Lower lobe of right lung (tissue), 2 donors: ENCODE data around the gene PMF1. TPM values are rescaled to one million over a fixed set of nuclear protein-coding genes. Genes with fewer than 3 reads are reported as not detected.
A peak's percentile ranks its signal among the peaks of the same experiment; 100 is the strongest.

Source experiments
- ATAC-seq, 2 donors: fragments of 200-7000 bp; cut with Tn5 transposase; one replicate each; pipeline ENCODE4 v1.9.1; 2020 to 2022; ENCODE audit warnings: mild to moderate bottlenecking in 2 of 2, moderate library complexity in 2 of 2
- DNase-seq: peaks from one replicate; pipeline ENCODE4 v3.0.0-alpha.2; 2020
- H3K27ac ChIP-seq: fragments of 200-600 bp; one replicate; pipeline ENCODE4 v1.8.0; 2022
- H3K27me3 ChIP-seq: fragments of 200-600 bp; one replicate; pipeline ENCODE4 v1.8.0; 2022; ENCODE audit warnings: low read depth
- H3K36me3 ChIP-seq: fragments of 200-600 bp; one replicate; pipeline ENCODE4 v1.8.0; 2022; ENCODE audit warnings: mild to moderate bottlenecking
- H3K4me1 ChIP-seq: fragments of 200-600 bp; one replicate; pipeline ENCODE4 v1.8.0; 2022
- H3K4me3 ChIP-seq: fragments of 200-600 bp; one replicate; pipeline ENCODE4 v1.8.0; 2022; ENCODE audit warnings: mild to moderate bottlenecking
- H3K9me3 ChIP-seq: fragments of 200-600 bp; one replicate; pipeline ENCODE4 v1.8.0; 2022
- CTCF ChIP-seq: fragments of 200-600 bp; IDR thresholded peaks from one replicate; pipeline ENCODE4 v1.8.0; 2022; ENCODE audit warnings: antibody characterized with exemption, mild to moderate bottlenecking
- intact Hi-C: fragments of 100-400 bp; cut with DNase I; formaldehyde crosslinking; loops from one replicate; pipeline ENCODE4 v1.11.0; 2022
- total RNA-seq: library from RNA; stranded (reverse); fragmentation: NEBNext Ultra II Directional; extraction: Animal tissue kit (Norgen Biotek cat#: 25700); gene quantifications from one replicate; pipeline ENCODE4 v1.2.1, GENCODE V29; 2021
- donor health status: DM: no; HTN: yes; CAD: no; lungs with severe emphysema.

Gene PMF1
- total RNA-seq, 1 donor from 2014 or later, result 45.3 TPM

GRCh38 chr1:156284112-156284511 is 71.3 kb downstream of the PMF1 start, which contains the start of gene TMEM79:
TMEM79 (plus strand) TSS chr1:156284325; CDS start chr1:156285227, 902 bp downstream.
- Histone ChIP-seq H3K27me3 (no peaks in the 10 kb centered on the region), H3K9me3 (no peaks in the 10 kb centered on the region), H3K27ac (peak within 1 kb of the TSS; percentile 89), H3K36me3 (peaks cover 13% of the 10 kb centered on the region), H3K4me1 (peaks cover 27% of the 10 kb centered on the region), H3K4me3 (peak within 1 kb of the TSS; percentile 89)
- no peak for DNase-seq
- ATAC-seq, result no peak
- TF ChIP-seq CTCF, result no peak
- intact Hi-C loops, result no loop called here

- Histone ChIP-seq H3K36me3 (peaks cover 13% of the 10 kb centered on the region), H3K9me3 (no peaks in the 10 kb centered on the region), H3K27ac (no peak overlapping the region), H3K4me3 (no peak overlapping the region), H3K4me1 (peaks cover 27% of the 10 kb centered on the region), H3K27me3 (no peaks in the 10 kb centered on the region)
- intact Hi-C loops, result no loop called here
- DNase-seq (no peak), ATAC-seq (no peak)
- TF ChIP-seq CTCF, result no peak
Observed at GRCh38 chr1:156284757-156285156, 72.0 kb downstream of the PMF1 start.

- ATAC-seq (no peak), DNase-seq (no peak)
- H3K27ac ChIP-seq, result no peak overlapping the region
- no peak overlapping the region for H3K4me3 ChIP-seq
- H3K9me3 ChIP-seq, result no peaks in the 10 kb centered on the region
- no peaks in the 10 kb centered on the region for H3K27me3 ChIP-seq
- peaks cover 12% of the 10 kb centered on the region for H3K36me3 ChIP-seq
- peaks cover 27% of the 10 kb centered on the region for H3K4me1 ChIP-seq
- intact Hi-C loops, result no loop called here
- no peak for TF ChIP-seq CTCF
Observed at GRCh38 chr1:156285437-156285836, 72.6 kb downstream of the PMF1 start.

- Histone ChIP-seq H3K27me3 (no peaks in the 10 kb centered on the region), H3K4me1 (peaks cover 21% of the 10 kb centered on the region), H3K36me3 (peaks cover 12% of the 10 kb centered on the region), H3K9me3 (no peaks in the 10 kb centered on the region), H3K27ac (no peak overlapping the region), H3K4me3 (no peak overlapping the region)
- ATAC-seq (no peak), DNase-seq (no peak)
- no peak for TF ChIP-seq CTCF
- intact Hi-C loops, result no loop called here
Observed at GRCh38 chr1:156286061-156286460, 73.3 kb downstream of the PMF1 start.

Other genes starting within 250 kb of the PMF1 start
- gene ARHGEF2, start 234.5 kb upstream of the PMF1 start, total RNA-seq, result 252 TPM
- gene SSR2, start 192.1 kb upstream of the PMF1 start, total RNA-seq, result 207 TPM
- gene UBQLN4, start 159.2 kb upstream of the PMF1 start, total RNA-seq, result 32.5 TPM
- 66.5 TPM for gene LAMTOR2, start 158.2 kb upstream of the PMF1 start, total RNA-seq
- gene RAB25, start 151.8 kb upstream of the PMF1 start, total RNA-seq, result 58.0 TPM
- gene MEX3A, start 130.5 kb upstream of the PMF1 start, total RNA-seq, result 0.74 TPM
- gene LMNA, start 98.3 kb upstream of the PMF1 start, total RNA-seq, result 235 TPM
- gene SEMA4A, start 59.4 kb upstream of the PMF1 start, total RNA-seq, result 28.9 TPM
- 17.7 TPM for gene SLC25A44, start 18.9 kb upstream of the PMF1 start, total RNA-seq
- 4.8 TPM for gene BGLAP, start 29.2 kb downstream of the PMF1 start, total RNA-seq
- 2.3 TPM for gene PAQR6, start 35.0 kb downstream of the PMF1 start, total RNA-seq
- gene SMG5, start 69.8 kb downstream of the PMF1 start, total RNA-seq, result 68.9 TPM
- gene TMEM79, start 71.3 kb downstream of the PMF1 start, total RNA-seq, result 4.8 TPM
- 53.7 TPM for gene GLMP, start 82.7 kb downstream of the PMF1 start, total RNA-seq
- gene VHLL, start 86.3 kb downstream of the PMF1 start, total RNA-seq, result not detected
- 117 TPM for gene CCT3, start 125.3 kb downstream of the PMF1 start, total RNA-seq
- not detected for gene TSACC, start 125.5 kb downstream of the PMF1 start, total RNA-seq
- gene RHBG, start 156.2 kb downstream of the PMF1 start, total RNA-seq, result not detected